Nephron progenitor cell (in vitro differentiated cells): Measurements from ENCODE around the gene RBBP9.

Experiments used
- DNase-seq: peaks from one replicate; pipeline ENCODE4 v3.0.0; 2021
- H3K27ac Mint-ChIP-seq: 2 replicates; pipeline ENCODE4 v1.8.0; 2021; ENCODE audit warnings: mild to moderate bottlenecking, moderate library complexity, mixed read lengths
- H3K27me3 Mint-ChIP-seq: 2 replicates; pipeline ENCODE4 v1.8.0; 2021; ENCODE audit warnings: mild to moderate bottlenecking, low read depth, mixed read lengths; ENCODE audit not compliant: poor library complexity
- H3K36me3 Mint-ChIP-seq: 2 replicates; pipeline ENCODE4 v1.8.0; 2021; ENCODE audit warnings: low read depth, mixed read lengths
- H3K4me1 Mint-ChIP-seq: 2 replicates; pipeline ENCODE4 v1.8.0; 2021; ENCODE audit warnings: mixed read lengths
- H3K4me3 Mint-ChIP-seq: 2 replicates; pipeline ENCODE4 v1.8.0; 2021; ENCODE audit warnings: mild to moderate bottlenecking, moderate library complexity, mixed read lengths
- H3K9me3 Mint-ChIP-seq: 2 replicates; pipeline ENCODE4 v1.8.0; 2021; ENCODE audit warnings: mild to moderate bottlenecking, moderate library complexity, mixed read lengths
- CTCF ChIP-seq: fragments of 200-600 bp; sonication (generic); IDR thresholded peaks from 2 replicates; pipeline ENCODE4 v1.5.0; 2021; ENCODE audit warnings: antibody characterized with exemption

Gene RBBP9

GRCh38 chr20:18496042-18496441, 983 bp downstream of the RBBP9 start:
- peaks cover 21% of the 10 kb centered on the region for H3K36me3 Mint-ChIP-seq
- peaks cover 4% of the 10 kb centered on the region for H3K27me3 Mint-ChIP-seq
- no peak for TF ChIP-seq CTCF
- DNase-seq: no peak
- peak overlapping the region; percentile 97 for H3K4me3 Mint-ChIP-seq
- no peak overlapping the region for H3K27ac Mint-ChIP-seq
- H3K4me1 Mint-ChIP-seq: peaks cover 18% of the 10 kb centered on the region
- peaks cover 4% of the 10 kb centered on the region for H3K9me3 Mint-ChIP-seq

GRCh38 chr20:18488301-18488700, 8.7 kb downstream of the RBBP9 start:
- Mint-ChIP-seq H3K27ac (no peak overlapping the region), H3K27me3 (peaks cover 6% of the 10 kb centered on the region), H3K4me3 (no peak overlapping the region), H3K4me1 (peaks cover 1% of the 10 kb centered on the region), H3K36me3 (peaks cover 59% of the 10 kb centered on the region), H3K9me3 (no peaks in the 10 kb centered on the region)
- no peak for TF ChIP-seq CTCF
- DNase-seq: no peak

GRCh38 chr20:18481596-18481995, 15.4 kb downstream of the RBBP9 start:
- DNase-seq: no peak
- no peak overlapping the region for H3K4me3 Mint-ChIP-seq
- no peaks in the 10 kb centered on the region for H3K27me3 Mint-ChIP-seq
- H3K36me3 Mint-ChIP-seq: peaks cover 62% of the 10 kb centered on the region
- no peak overlapping the region for H3K27ac Mint-ChIP-seq
- no peaks in the 10 kb centered on the region for H3K9me3 Mint-ChIP-seq
- no peaks in the 10 kb centered on the region for H3K4me1 Mint-ChIP-seq
- no peak for TF ChIP-seq CTCF

- Mint-ChIP-seq H3K4me3 (no peak overlapping the region), H3K9me3 (no peaks in the 10 kb centered on the region), H3K27me3 (no peaks in the 10 kb centered on the region), H3K4me1 (no peaks in the 10 kb centered on the region), H3K27ac (no peak overlapping the region), H3K36me3 (peaks cover 58% of the 10 kb centered on the region)
- no peak for TF ChIP-seq CTCF
- no peak for DNase-seq
Measured at GRCh38 chr20:18477821-18478220, 19.2 kb downstream of the RBBP9 start.

GRCh38 chr20:18477218-18477617, 19.8 kb downstream of the RBBP9 start:
- no peaks in the 10 kb centered on the region for H3K4me1 Mint-ChIP-seq
- no peak overlapping the region for H3K27ac Mint-ChIP-seq
- no peaks in the 10 kb centered on the region for H3K27me3 Mint-ChIP-seq
- no peak overlapping the region for H3K4me3 Mint-ChIP-seq
- no peak for TF ChIP-seq CTCF
- DNase-seq: no peak
- no peaks in the 10 kb centered on the region for H3K9me3 Mint-ChIP-seq
- peaks cover 52% of the 10 kb centered on the region for H3K36me3 Mint-ChIP-seq

GRCh38 chr20:18466894-18467730, 29.9 kb downstream of the RBBP9 start, which contains the start of the genes DZANK1 and POLR3F:
Gene DZANK1, minus strand, starts transcription at chr20:18467030. Its CDS starts 1,672 bp downstream, at chr20:18465358.
Gene POLR3F, plus strand, starts transcription at chr20:18467390. Its CDS starts 117 bp downstream, at chr20:18467507.
- H3K36me3 Mint-ChIP-seq: no peaks in the 10 kb centered on the region
- peaks cover 7% of the 10 kb centered on the region for H3K27me3 Mint-ChIP-seq
- no peaks in the 10 kb centered on the region for H3K9me3 Mint-ChIP-seq
- DNase-seq: peak; percentile 98
- H3K4me3 Mint-ChIP-seq: peak within 1 kb of the TSS; percentile 97
- peaks cover 39% of the 10 kb centered on the region for H3K4me1 Mint-ChIP-seq
- TF ChIP-seq CTCF: no peak
- H3K27ac Mint-ChIP-seq: peak within 1 kb of the TSS; percentile 100
